WTC11 (cell line): ENCODE data around the gene NUDT19. TPM values are rescaled to one million over a fixed set of nuclear protein-coding genes. Genes with fewer than 3 reads are reported as not detected.

Source experiments
- ATAC-seq: fragments of 200-7000 bp; cut with Tn5 transposase; 2 replicates; pipeline ENCODE4 v1.10.0; 2021; ENCODE audit warnings: mild to moderate bottlenecking, moderate library complexity
- CTCF ChIA-PET: fragments of 300-600 bp; sonication (Branson Sonifier 250); formaldehyde crosslinking; loops from one replicate; lab custom pipeline; 2021; ENCODE audit warnings: antibody characterized with exemption; lab: Charles Lee
- POLR2A ChIA-PET: fragments of 350-600 bp; sonication (Branson Sonifier 250); formaldehyde crosslinking; loops from one replicate; lab custom pipeline; 2021; ENCODE audit warnings: antibody characterized with exemption; lab: Charles Lee
- DNase-seq: peaks from one replicate; pipeline ENCODE4 v3.0.0; 2021; ENCODE audit warnings: low spot score
- H3K27ac Mint-ChIP-seq: 2 replicates; pipeline ENCODE4 v1.8.0; 2021; ENCODE audit warnings: mixed read lengths
- H3K27me3 Mint-ChIP-seq: 2 replicates; pipeline ENCODE4 v1.8.0; 2021; ENCODE audit warnings: low read depth, mild to moderate bottlenecking, moderate library complexity, mixed read lengths
- H3K36me3 Mint-ChIP-seq: 2 replicates; pipeline ENCODE4 v1.8.0; 2021; ENCODE audit warnings: mixed read lengths
- H3K4me1 Mint-ChIP-seq: 2 replicates; pipeline ENCODE4 v1.8.0; 2022; ENCODE audit warnings: mixed read lengths
- H3K4me3 Mint-ChIP-seq: 2 replicates; pipeline ENCODE4 v1.8.0; 2021; ENCODE audit warnings: mild to moderate bottlenecking, moderate library complexity, mixed read lengths
- H3K9me3 Mint-ChIP-seq: 2 replicates; pipeline ENCODE4 v1.8.0; 2021; ENCODE audit warnings: mixed read lengths
- ATF1 ChIP-seq: sonication (generic); formaldehyde crosslinking; IDR thresholded peaks from 2 replicates; pipeline ENCODE4 v1.8.1; 2023; ENCODE audit warnings: mild to moderate bottlenecking, moderate library complexity, missing genetic modification reagents
- CREB1 ChIP-seq: sonication (generic); formaldehyde crosslinking; IDR thresholded peaks from 2 replicates; pipeline ENCODE4 v1.8.0; 2023; ENCODE audit warnings: mild to moderate bottlenecking, missing genetic modification reagents
- FOXJ3 ChIP-seq: sonication (generic); formaldehyde crosslinking; IDR thresholded peaks from 2 replicates; pipeline ENCODE4 v1.9.0; 2021; ENCODE audit warnings: missing genetic modification reagents, mild to moderate bottlenecking, borderline replicate concordance
- FOXK1 ChIP-seq: sonication (generic); formaldehyde crosslinking; IDR thresholded peaks from 2 replicates; pipeline ENCODE4 v1.8.0; 2022; ENCODE audit warnings: mild to moderate bottlenecking, moderate library complexity, missing genetic modification reagents
- IRF2 ChIP-seq: sonication (generic); formaldehyde crosslinking; IDR thresholded peaks from 2 replicates; pipeline ENCODE4 v1.8.0; 2022; ENCODE audit warnings: low read depth, missing genetic modification reagents, borderline replicate concordance
- JAZF1 ChIP-seq: fragments of 250-450 bp; sonication (Bioruptor Pico); IDR thresholded peaks from 2 replicates; pipeline ENCODE4 v1.9.0; 2021; ENCODE audit warnings: moderate library complexity, mild to moderate bottlenecking, inconsistent platforms
- MXD4 ChIP-seq: fragments of 250-450 bp; sonication (Bioruptor Pico); IDR thresholded peaks from 2 replicates; pipeline ENCODE4 v1.8.0; 2021; ENCODE audit warnings: mild to moderate bottlenecking, moderate library complexity, borderline replicate concordance
- NFATC4 ChIP-seq: fragments of 250-450 bp; sonication (Bioruptor Pico); IDR thresholded peaks from 2 replicates; pipeline ENCODE4 v1.9.0; 2021; ENCODE audit warnings: mild to moderate bottlenecking
- NFYB ChIP-seq: sonication (generic); formaldehyde crosslinking; conservative IDR thresholded peaks from 2 replicates; pipeline ENCODE4 v1.8.0; 2022; ENCODE audit warnings: low read depth, missing genetic modification reagents
- NR2C2 ChIP-seq: sonication (generic); formaldehyde crosslinking; IDR thresholded peaks from 2 replicates; pipeline ENCODE4 v1.8.0; 2022; ENCODE audit warnings: mild to moderate bottlenecking, missing genetic modification reagents
- RELA ChIP-seq: sonication (generic); formaldehyde crosslinking; IDR thresholded peaks from 2 replicates; pipeline ENCODE4 v1.8.1; 2022; ENCODE audit warnings: missing genetic modification reagents, mild to moderate bottlenecking, borderline replicate concordance
- SMAD4 ChIP-seq: sonication (generic); formaldehyde crosslinking; IDR thresholded peaks from 2 replicates; pipeline ENCODE4 v1.8.0; 2022; ENCODE audit warnings: mild to moderate bottlenecking, missing genetic modification reagents
- SP1 ChIP-seq: sonication (generic); formaldehyde crosslinking; conservative IDR thresholded peaks from 2 replicates; pipeline ENCODE4 v1.8.1; 2022; ENCODE audit warnings: missing genetic modification reagents
- TP53 ChIP-seq: sonication (generic); formaldehyde crosslinking; IDR thresholded peaks from 2 replicates; pipeline ENCODE4 v1.8.1; 2023; ENCODE audit warnings: mild to moderate bottlenecking, missing genetic modification reagents
- total RNA-seq: library from RNA; stranded (reverse); gene quantifications from 3 replicates; pipeline ENCODE4 v1.2.3, GENCODE V29; 2021
- TF ChIP-seq, protein P1 (sequence below): sonication (generic); formaldehyde crosslinking; IDR thresholded peaks from 2 replicates; pipeline ENCODE4 v1.8.1; 2023; ENCODE audit warnings: mild to moderate bottlenecking, missing genetic modification reagents, borderline replicate concordance
- TF ChIP-seq, protein P2 (sequence below): sonication (generic); formaldehyde crosslinking; IDR thresholded peaks from 2 replicates; pipeline ENCODE4 v1.8.1; 2022; ENCODE audit warnings: low read depth, mild to moderate bottlenecking, moderate library complexity, missing genetic modification reagents, borderline replicate concordance
- TF ChIP-seq, protein P3 (sequence below): sonication (generic); formaldehyde crosslinking; IDR thresholded peaks from 2 replicates; pipeline ENCODE4 v1.8.0; 2023; ENCODE audit warnings: missing genetic modification reagents
- TF ChIP-seq, protein P4 (sequence below): sonication (generic); formaldehyde crosslinking; IDR thresholded peaks from 2 replicates; pipeline ENCODE4 v1.8.1; 2022; ENCODE audit warnings: missing genetic modification reagents, borderline replicate concordance

Gene NUDT19
- total RNA-seq, 1 experiment from 2014 or later: 2.4 TPM

DNA sequence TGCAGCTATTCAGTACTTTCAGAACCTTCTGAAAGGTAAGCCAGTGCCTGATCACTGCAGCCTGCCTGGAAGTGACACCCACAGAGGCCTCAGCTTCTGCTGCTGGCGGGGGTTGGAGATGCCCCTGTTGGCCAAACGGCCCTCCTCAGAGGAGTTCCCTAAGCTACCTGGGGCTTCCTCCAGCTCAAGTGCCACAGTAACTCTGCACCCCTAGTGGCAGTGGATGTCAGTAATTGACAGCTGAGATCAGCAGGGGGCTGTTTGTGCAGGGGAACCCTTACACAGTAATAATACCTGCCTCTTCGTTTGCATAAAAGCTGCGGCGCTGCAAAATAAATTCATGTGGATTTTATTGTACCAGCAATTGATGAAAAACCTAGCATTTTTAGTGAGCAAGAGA, 56.9 kb downstream of the NUDT19 start:
- POLR2A ChIA-PET: no interaction called here
- Mint-ChIP-seq H3K4me3 (no peak overlapping the region), H3K36me3 (no peaks in the 10 kb centered on the region), H3K27me3 (no peaks in the 10 kb centered on the region)
- TF ChIP-seq, protein P1, sequence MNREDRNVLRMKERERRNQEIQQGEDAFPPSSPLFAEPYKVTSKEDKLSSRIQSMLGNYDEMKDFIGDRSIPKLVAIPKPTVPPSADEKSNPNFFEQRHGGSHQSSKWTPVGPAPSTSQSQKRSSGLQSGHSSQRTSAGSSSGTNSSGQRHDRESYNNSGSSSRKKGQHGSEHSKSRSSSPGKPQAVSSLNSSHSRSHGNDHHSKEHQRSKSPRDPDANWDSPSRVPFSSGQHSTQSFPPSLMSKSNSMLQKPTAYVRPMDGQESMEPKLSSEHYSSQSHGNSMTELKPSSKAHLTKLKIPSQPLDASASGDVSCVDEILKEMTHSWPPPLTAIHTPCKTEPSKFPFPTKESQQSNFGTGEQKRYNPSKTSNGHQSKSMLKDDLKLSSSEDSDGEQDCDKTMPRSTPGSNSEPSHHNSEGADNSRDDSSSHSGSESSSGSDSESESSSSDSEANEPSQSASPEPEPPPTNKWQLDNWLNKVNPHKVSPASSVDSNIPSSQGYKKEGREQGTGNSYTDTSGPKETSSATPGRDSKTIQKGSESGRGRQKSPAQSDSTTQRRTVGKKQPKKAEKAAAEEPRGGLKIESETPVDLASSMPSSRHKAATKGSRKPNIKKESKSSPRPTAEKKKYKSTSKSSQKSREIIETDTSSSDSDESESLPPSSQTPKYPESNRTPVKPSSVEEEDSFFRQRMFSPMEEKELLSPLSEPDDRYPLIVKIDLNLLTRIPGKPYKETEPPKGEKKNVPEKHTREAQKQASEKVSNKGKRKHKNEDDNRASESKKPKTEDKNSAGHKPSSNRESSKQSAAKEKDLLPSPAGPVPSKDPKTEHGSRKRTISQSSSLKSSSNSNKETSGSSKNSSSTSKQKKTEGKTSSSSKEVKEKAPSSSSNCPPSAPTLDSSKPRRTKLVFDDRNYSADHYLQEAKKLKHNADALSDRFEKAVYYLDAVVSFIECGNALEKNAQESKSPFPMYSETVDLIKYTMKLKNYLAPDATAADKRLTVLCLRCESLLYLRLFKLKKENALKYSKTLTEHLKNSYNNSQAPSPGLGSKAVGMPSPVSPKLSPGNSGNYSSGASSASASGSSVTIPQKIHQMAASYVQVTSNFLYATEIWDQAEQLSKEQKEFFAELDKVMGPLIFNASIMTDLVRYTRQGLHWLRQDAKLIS (CRISPR knock-in tag): no peak
- TF ChIP-seq TP53 (CRISPR knock-in tag) (no peak), FOXJ3 (CRISPR knock-in tag) (no peak), IRF2 (CRISPR knock-in tag) (no peak), SMAD4 (no peak), JAZF1 (CRISPR knock-in tag) (no peak), CREB1 (no peak), NFATC4 (no peak)
- TF ChIP-seq, protein P2, sequence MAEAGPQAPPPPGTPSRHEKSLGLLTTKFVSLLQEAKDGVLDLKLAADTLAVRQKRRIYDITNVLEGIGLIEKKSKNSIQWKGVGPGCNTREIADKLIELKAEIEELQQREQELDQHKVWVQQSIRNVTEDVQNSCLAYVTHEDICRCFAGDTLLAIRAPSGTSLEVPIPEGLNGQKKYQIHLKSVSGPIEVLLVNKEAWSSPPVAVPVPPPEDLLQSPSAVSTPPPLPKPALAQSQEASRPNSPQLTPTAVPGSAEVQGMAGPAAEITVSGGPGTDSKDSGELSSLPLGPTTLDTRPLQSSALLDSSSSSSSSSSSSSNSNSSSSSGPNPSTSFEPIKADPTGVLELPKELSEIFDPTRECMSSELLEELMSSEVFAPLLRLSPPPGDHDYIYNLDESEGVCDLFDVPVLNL (CRISPR knock-in tag): no peak
- TF ChIP-seq, all 79 proteins: peak for 0
- DNase-seq: peak; percentile 17
- H3K27ac Mint-ChIP-seq: no peak overlapping the region
- H3K9me3 Mint-ChIP-seq: no peaks in the 10 kb centered on the region
- no peaks in the 10 kb centered on the region for H3K4me1 Mint-ChIP-seq
- peak; percentile 38; the same call in 1 of the 2 replicates for ATAC-seq
- CTCF ChIA-PET: interaction anchor here (1.6 to 1.9 kb wide), 2 partner anchors 12 to 39 kb away, joined by 7 to 8 read pairs; no protein-coding TSS in a partner anchor

DNA sequence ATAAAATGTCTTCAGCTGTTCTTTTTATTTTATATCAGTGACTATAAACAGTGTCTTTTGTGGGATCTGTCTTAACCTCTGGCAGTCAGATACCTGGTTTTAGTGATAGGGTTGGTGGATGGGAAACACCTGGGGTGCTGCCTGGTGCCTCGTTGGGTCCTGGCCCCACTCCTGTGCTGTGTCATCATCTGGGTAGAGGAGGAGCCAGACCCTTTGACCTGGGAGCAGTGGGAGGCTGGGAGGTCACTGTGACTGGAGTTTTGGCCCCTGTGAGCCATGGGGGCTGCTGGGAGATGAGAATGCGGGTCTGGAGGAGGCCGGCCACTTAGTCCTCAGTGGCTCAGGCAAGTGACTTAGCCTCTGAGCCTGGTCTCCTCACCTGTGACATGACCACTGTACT, 57.3 kb downstream of the NUDT19 start:
- no peaks in the 10 kb centered on the region for H3K4me1 Mint-ChIP-seq
- H3K27me3 Mint-ChIP-seq: no peaks in the 10 kb centered on the region
- DNase-seq (no peak), ATAC-seq (no peak)
- POLR2A ChIA-PET: no interaction called here
- H3K4me3 Mint-ChIP-seq: no peak overlapping the region
- no peak overlapping the region for H3K27ac Mint-ChIP-seq
- TF ChIP-seq RELA (CRISPR knock-in tag) (no peak), NFYB (no peak), SP1 (CRISPR knock-in tag) (no peak), NR2C2 (CRISPR knock-in tag) (no peak), ATF1 (CRISPR knock-in tag) (no peak), MXD4 (CRISPR knock-in tag) (no peak), FOXJ3 (CRISPR knock-in tag) (no peak), FOXK1 (CRISPR knock-in tag) (no peak)
- TF ChIP-seq, protein P1 (CRISPR knock-in tag): no peak
- TF ChIP-seq, protein P3, sequence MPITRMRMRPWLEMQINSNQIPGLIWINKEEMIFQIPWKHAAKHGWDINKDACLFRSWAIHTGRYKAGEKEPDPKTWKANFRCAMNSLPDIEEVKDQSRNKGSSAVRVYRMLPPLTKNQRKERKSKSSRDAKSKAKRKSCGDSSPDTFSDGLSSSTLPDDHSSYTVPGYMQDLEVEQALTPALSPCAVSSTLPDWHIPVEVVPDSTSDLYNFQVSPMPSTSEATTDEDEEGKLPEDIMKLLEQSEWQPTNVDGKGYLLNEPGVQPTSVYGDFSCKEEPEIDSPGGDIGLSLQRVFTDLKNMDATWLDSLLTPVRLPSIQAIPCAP (CRISPR knock-in tag): no peak
- TF ChIP-seq, protein P4, sequence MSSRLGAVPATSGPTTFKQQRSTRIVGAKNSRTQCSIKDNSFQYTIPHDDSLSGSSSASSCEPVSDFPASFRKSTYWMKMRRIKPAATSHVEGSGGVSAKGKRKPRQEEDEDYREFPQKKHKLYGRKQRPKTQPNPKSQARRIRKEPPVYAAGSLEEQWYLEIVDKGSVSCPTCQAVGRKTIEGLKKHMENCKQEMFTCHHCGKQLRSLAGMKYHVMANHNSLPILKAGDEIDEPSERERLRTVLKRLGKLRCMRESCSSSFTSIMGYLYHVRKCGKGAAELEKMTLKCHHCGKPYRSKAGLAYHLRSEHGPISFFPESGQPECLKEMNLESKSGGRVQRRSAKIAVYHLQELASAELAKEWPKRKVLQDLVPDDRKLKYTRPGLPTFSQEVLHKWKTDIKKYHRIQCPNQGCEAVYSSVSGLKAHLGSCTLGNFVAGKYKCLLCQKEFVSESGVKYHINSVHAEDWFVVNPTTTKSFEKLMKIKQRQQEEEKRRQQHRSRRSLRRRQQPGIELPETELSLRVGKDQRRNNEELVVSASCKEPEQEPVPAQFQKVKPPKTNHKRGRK (CRISPR knock-in tag): no peak
- CTCF ChIA-PET: interaction anchor here (1.6 to 1.9 kb wide), 2 partner anchors 12 to 38 kb away, joined by 7 to 8 read pairs; no protein-coding TSS in a partner anchor
- H3K36me3 Mint-ChIP-seq: no peaks in the 10 kb centered on the region
- no peaks in the 10 kb centered on the region for H3K9me3 Mint-ChIP-seq
